GM12874 (cell line): ENCODE measurements around the gene NPAS3.

Experiments used
- TF ChIP-seq, protein P1 (sequence below): IDR thresholded peaks from 2 replicates; pipeline ENCODE4 v1.5.1; 2011; ENCODE audit warnings: low read depth, mild to moderate bottlenecking, control low read depth, low read length, moderate library complexity; ENCODE audit not compliant: insufficient read depth

Gene NPAS3

GRCh38 chr14:33475623-33476022, 536.9 kb downstream of the NPAS3 start:
- TF ChIP-seq, protein P1, sequence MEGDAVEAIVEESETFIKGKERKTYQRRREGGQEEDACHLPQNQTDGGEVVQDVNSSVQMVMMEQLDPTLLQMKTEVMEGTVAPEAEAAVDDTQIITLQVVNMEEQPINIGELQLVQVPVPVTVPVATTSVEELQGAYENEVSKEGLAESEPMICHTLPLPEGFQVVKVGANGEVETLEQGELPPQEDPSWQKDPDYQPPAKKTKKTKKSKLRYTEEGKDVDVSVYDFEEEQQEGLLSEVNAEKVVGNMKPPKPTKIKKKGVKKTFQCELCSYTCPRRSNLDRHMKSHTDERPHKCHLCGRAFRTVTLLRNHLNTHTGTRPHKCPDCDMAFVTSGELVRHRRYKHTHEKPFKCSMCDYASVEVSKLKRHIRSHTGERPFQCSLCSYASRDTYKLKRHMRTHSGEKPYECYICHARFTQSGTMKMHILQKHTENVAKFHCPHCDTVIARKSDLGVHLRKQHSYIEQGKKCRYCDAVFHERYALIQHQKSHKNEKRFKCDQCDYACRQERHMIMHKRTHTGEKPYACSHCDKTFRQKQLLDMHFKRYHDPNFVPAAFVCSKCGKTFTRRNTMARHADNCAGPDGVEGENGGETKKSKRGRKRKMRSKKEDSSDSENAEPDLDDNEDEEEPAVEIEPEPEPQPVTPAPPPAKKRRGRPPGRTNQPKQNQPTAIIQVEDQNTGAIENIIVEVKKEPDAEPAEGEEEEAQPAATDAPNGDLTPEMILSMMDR = peak; percentile 59; the same call in 1 of the 2 replicates

DNA sequence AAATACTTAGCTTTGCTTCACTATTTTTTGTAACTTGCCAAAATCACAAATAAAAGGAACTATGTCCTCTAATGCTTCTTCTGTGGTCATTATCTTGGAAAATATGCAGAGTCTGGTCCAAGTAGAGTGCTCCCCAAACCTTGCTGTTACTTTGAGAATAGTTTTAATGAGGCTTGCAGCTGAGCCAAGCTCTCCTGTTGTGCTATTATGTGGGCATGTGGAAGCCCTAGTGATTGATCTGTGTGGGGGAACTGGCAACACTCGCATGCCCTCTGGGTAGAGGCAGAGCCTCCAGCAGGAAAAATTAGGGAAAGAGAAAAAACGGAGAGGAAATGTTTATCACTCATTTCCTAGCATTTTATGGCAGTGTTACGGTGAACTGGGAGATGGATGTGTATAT, 539.1 kb downstream of the NPAS3 start:
- TF ChIP-seq, protein P1 = no peak

GRCh38 chr14:33480071-33480886, 541.6 kb downstream of the NPAS3 start:
- TF ChIP-seq, protein P1 = no peak

DNA sequence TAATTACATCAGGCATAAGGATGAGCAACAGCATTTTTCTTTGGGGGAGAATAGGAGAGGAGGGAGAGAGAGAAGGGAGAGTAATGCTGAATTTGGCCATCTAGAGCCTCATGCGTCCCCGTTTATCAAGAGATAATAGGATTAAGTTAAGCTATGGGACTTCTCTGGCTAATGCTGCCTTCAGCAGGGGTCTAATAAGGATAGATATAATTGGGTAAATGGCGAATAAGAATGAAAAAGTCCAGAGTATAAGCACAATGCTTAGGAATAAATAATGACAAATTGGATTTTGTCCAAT, 542.2 kb downstream of the NPAS3 start:
- TF ChIP-seq, protein P1 = no peak

GRCh38 chr14:33483110-33483509, 544.4 kb downstream of the NPAS3 start:
- TF ChIP-seq, protein P1 = no peak

- TF ChIP-seq, protein P1 = no peak
Observed at GRCh38 chr14:33483541-33483940, 544.9 kb downstream of the NPAS3 start.

- TF ChIP-seq, protein P1 = no peak
Observed at GRCh38 chr14:33484264-33484663, 545.6 kb downstream of the NPAS3 start.
